ENCODE results near the gene BUB3.
"Not testable (repeated sequence)": the region's sequence is repeated elsewhere in the genome, so short reads cannot be mapped to it uniquely, and the experiment has no call there.

The BUB3 gene

GRCh38 chr10:123166618-123167017 is 12.4 kb downstream of the BUB3 start:
- no peak overlapping the region for H3K4me3 ChIP-seq (ENCODE audit: low read depth, low read length)
- DNase-seq (ENCODE audit: low read depth) = no peak
- no peak for TF ChIP-seq MAX (IDR thresholded peaks at IDR 0.05; ENCODE audit: low read depth, low read length)
- no peak for TF ChIP-seq MYC (IDR thresholded peaks at IDR 0.05; ENCODE audit: low read depth, low read length)
- TF ChIP-seq CTCF (IDR thresholded peaks at IDR 0.05; ENCODE audit: low read depth, low read length) = no peak
- TF ChIP-seq POLR2A (IDR thresholded peaks at IDR 0.05; ENCODE audit: extremely low read depth, insufficient read length) = no peak

GRCh38 chr10:123170961-123171360 is 16.8 kb downstream of the BUB3 start:
- H3K4me3 ChIP-seq (ENCODE audit: low read depth, low read length) = no peak overlapping the region
- TF ChIP-seq CTCF (IDR thresholded peaks at IDR 0.05; ENCODE audit: low read depth, low read length) (no peak), POLR2A (IDR thresholded peaks at IDR 0.05; ENCODE audit: extremely low read depth, insufficient read length) (no peak), MAX (IDR thresholded peaks at IDR 0.05; ENCODE audit: low read depth, low read length) (no peak), MYC (IDR thresholded peaks at IDR 0.05; ENCODE audit: low read depth, low read length) (no peak)
- no peak for DNase-seq (ENCODE audit: low read depth)

- not testable (repeated sequence) for DNase-seq (ENCODE audit: low read depth); H3K4me3 ChIP-seq (ENCODE audit: low read depth, low read length)
Measured at GRCh38 chr10:123171616-123172015, 17.4 kb downstream of the BUB3 start.

- TF ChIP-seq MYC (IDR thresholded peaks at IDR 0.05; ENCODE audit: low read depth, low read length) (no peak), POLR2A (IDR thresholded peaks at IDR 0.05; ENCODE audit: extremely low read depth, insufficient read length) (no peak), CTCF (IDR thresholded peaks at IDR 0.05; ENCODE audit: low read depth, low read length) (no peak), MAX (IDR thresholded peaks at IDR 0.05; ENCODE audit: low read depth, low read length) (no peak)
- peak; percentile 23 for DNase-seq (ENCODE audit: low read depth)
Measured at GRCh38 chr10:123175389-123176387, 21.5 kb downstream of the BUB3 start.

GRCh38 chr10:123178390-123178789 is 24.2 kb downstream of the BUB3 start:
- H3K4me3 ChIP-seq (ENCODE audit: low read depth, low read length); DNase-seq (ENCODE audit: low read depth): not testable (repeated sequence)

More at GRCh38 chr10:123175389-123176387, 21.5 kb downstream of the BUB3 start:
- H3K4me3 ChIP-seq (ENCODE audit: low read depth, low read length) = no peak overlapping the region

DNA sequence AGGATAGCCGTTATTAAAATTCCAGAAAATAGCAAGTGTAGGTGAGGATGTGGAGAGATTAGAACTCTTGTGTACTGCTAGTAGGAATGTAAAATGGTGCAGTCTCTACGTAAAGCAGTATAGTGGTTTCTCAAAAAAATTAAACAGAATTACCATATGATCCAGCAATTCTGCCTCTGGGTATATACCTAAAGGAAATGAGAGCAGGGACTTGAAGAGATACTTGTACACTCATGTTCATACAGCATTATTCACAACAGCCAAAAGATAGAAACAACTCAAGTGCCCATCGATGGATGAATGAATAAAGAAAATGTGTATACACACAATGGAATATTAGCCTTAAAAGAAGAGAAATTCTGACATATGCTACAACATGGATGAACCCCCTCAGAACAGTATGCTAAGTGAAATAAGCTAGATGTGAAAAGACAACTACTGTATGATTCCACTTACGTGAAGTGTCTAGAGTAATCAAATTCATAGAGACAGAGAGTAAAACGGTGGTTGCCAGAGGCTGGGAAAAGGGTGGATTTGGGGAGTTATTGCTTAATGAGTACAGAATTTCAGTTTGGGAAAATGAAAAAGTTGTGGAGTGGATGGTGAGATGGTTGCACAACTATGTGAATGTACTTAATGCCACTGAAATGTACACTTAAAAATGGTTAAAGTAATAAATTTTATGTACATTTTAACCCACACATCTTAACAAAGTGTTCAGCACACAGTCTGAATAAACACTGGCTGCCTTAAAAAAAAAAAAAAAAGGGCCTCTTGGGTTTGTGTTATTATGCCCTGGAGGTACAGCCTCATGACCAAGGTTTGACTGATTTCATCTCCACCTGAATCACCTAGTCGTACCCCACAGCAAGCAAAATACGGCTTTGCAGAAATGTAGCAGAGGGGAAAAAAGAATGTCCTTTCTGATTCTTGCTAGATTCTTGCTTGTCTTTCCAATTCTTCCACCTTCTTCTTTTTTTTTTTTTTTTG is 26.2 kb downstream of the BUB3 start:
- DNase-seq (ENCODE audit: low read depth) = no peak
- TF ChIP-seq CTCF (IDR thresholded peaks at IDR 0.05; ENCODE audit: low read depth, low read length) (no peak), POLR2A (IDR thresholded peaks at IDR 0.05; ENCODE audit: extremely low read depth, insufficient read length) (no peak), MAX (IDR thresholded peaks at IDR 0.05; ENCODE audit: low read depth, low read length) (no peak), MYC (IDR thresholded peaks at IDR 0.05; ENCODE audit: low read depth, low read length) (no peak)
- H3K4me3 ChIP-seq (ENCODE audit: low read depth, low read length) = no peak overlapping the region
